GM20000 (cell line): Measurements from ENCODE around the gene KCMF1.
A peak's percentile ranks its signal among the peaks of the same experiment; 100 is the strongest.
"Not testable (repeated sequence)": the region's sequence is repeated elsewhere in the genome, so short reads cannot be mapped to it uniquely, and the experiment has no call there.

Experiments
- DNase-seq: peaks from one replicate; pipeline ENCODE4 v3.0.0; 2012; ENCODE audit warnings: low spot score
- CTCF ChIP-seq: IDR thresholded peaks from 2 replicates; pipeline ENCODE4 v1.5.1; 2012; ENCODE audit warnings: mild to moderate bottlenecking, control low read depth; ENCODE audit errors: extremely low read depth, missing control alignments

KCMF1 gene

GRCh38 chr2:84938194-84938879 is 32.6 kb upstream of the KCMF1 start:
- no peak for TF ChIP-seq CTCF
- peak; percentile 45 for DNase-seq

GRCh38 chr2:84939426-84940087 is 31.4 kb upstream of the KCMF1 start:
- DNase-seq, result peak; percentile 78
- no peak for TF ChIP-seq CTCF

GRCh38 chr2:84940088-84940470 is 30.9 kb upstream of the KCMF1 start:
- TF ChIP-seq CTCF, result no peak
- DNase-seq, result no peak

- TF ChIP-seq CTCF, result no peak
- no peak for DNase-seq
These were observed 30.0 kb upstream of the KCMF1 start for GRCh38 chr2:84940831-84941412.

- DNase-seq, result no peak
- no peak for TF ChIP-seq CTCF
These were observed 28.8 kb upstream of the KCMF1 start for GRCh38 chr2:84942166-84942565.

- no peak for TF ChIP-seq CTCF
- peak; percentile 55 for DNase-seq
These were observed 28.0 kb upstream of the KCMF1 start for GRCh38 chr2:84942964-84943421.

- TF ChIP-seq CTCF, result no peak
- DNase-seq, result no peak
These were observed 26.6 kb upstream of the KCMF1 start for GRCh38 chr2:84944295-84944909.

- DNase-seq, result not testable (repeated sequence)
These were observed 25.1 kb upstream of the KCMF1 start for GRCh38 chr2:84945838-84946203.
